Ramos (cell line): ENCODE results near the gene CDT1.

Experiments
- in situ Hi-C: fragments of 300-500 bp; cut with MboI; formaldehyde crosslinking; loops from one replicate; pipeline ENCODE4 v1.14.3; 2022; ENCODE audit warnings: low sequenced_read_pairs; ENCODE audit not compliant: unreplicated experiment

The CDT1 gene

GRCh38 chr16:88853325-88853941 is 49.8 kb downstream of the CDT1 start:
- in situ Hi-C loops: no loop called here

GRCh38 chr16:88854306-88855111 is 50.9 kb downstream of the CDT1 start:
- in situ Hi-C loops: no loop called here

- in situ Hi-C loops: no loop called here
Measured at GRCh38 chr16:88855176-88855575, 51.6 kb downstream of the CDT1 start.

GRCh38 chr16:88855736-88856121 is 52.1 kb downstream of the CDT1 start:
- in situ Hi-C loops: no loop called here

- in situ Hi-C loops: no loop called here
Measured at GRCh38 chr16:88856122-88856827, 52.7 kb downstream of the CDT1 start.

- in situ Hi-C loops: no loop called here
Measured at GRCh38 chr16:88856828-88857727, 53.5 kb downstream of the CDT1 start, which contains the start of the genes GALNS and TRAPPC2L. Gene GALNS, minus strand, starts transcription at chr16:88856947. Its CDS starts 70 bp downstream, at chr16:88856877. Gene TRAPPC2L, plus strand, starts transcription at chr16:88857127. Its CDS starts 24 bp downstream, at chr16:88857151.

GRCh38 chr16:88857728-88858339 is 54.2 kb downstream of the CDT1 start:
- in situ Hi-C loops: no loop called here
